H1 (cell line): Measurements from ENCODE around the gene FARS2. TPM values are rescaled to one million over a fixed set of nuclear protein-coding genes. Genes with fewer than 3 reads are reported as not detected.

ENCODE experiments used
- CTCF ChIA-PET: fragments of 300-600 bp; sonication (Branson Sonifier 250); formaldehyde crosslinking; loops from one replicate; lab custom pipeline; 2021; ENCODE audit not compliant: partially characterized antibody; lab: Charles Lee
- POLR2A ChIA-PET: fragments of 300-600 bp; sonication (Branson Sonifier 250); formaldehyde crosslinking; loops from one replicate; lab custom pipeline; 2021; ENCODE audit warnings: inconsistent platforms; ENCODE audit not compliant: partially characterized antibody; lab: Charles Lee
- DNase-seq, 2 experiments: peaks; one replicate each; pipeline versions ENCODE4 v3.0.0 to v3.0.0-alpha.2; 2010 to 2022; ENCODE audit warnings: low spot score in 2 of 2, low read depth in 1 of 2, mixed read lengths in 1 of 2
- FAIRE-seq: peaks from 2 replicates; lab custom pipeline; 2011; peaks lifted over from hg19 to GRCh38; lab: Jason Lieb, UNC
- H2AFZ ChIP-seq: 2 replicates; pipeline ENCODE4 v1.8.1; 2012; ENCODE audit warnings: low read length, inconsistent platforms
- H2AK5ac ChIP-seq: 2 replicates; pipeline ENCODE4 v1.6.1; 2013; ENCODE audit warnings: low read depth, low read length
- H2BK120ac ChIP-seq: replicated peaks from 2 replicates; pipeline ENCODE3; 2013; ENCODE audit warnings: low read depth, low read length, inconsistent platforms
- H2BK12ac ChIP-seq: 2 replicates; pipeline ENCODE4 v1.6.1; 2013; ENCODE audit warnings: low read depth, low read length
- H2BK15ac ChIP-seq: 2 replicates; pipeline ENCODE4 v1.6.1; 2013; ENCODE audit warnings: low read length
- H2BK20ac ChIP-seq: 2 replicates; pipeline ENCODE4 v1.6.1; 2013; ENCODE audit warnings: low read length
- H2BK5ac ChIP-seq: 2 replicates; pipeline ENCODE4 v1.6.1; 2013; ENCODE audit warnings: low read depth, low read length
- H3K14ac ChIP-seq: 2 replicates; pipeline ENCODE4 v1.6.1; 2013; ENCODE audit warnings: inconsistent platforms; ENCODE audit not compliant: insufficient read length
- H3K18ac ChIP-seq: 2 replicates; pipeline ENCODE4 v1.6.1; 2013; ENCODE audit warnings: low read length; ENCODE audit errors: extremely low read depth
- H3K23ac ChIP-seq: 2 replicates; pipeline ENCODE4 v1.6.1; 2013; ENCODE audit warnings: inconsistent platforms; ENCODE audit not compliant: insufficient read length
- H3K23me2 ChIP-seq: 2 replicates; pipeline ENCODE4 v1.6.1; 2013; ENCODE audit warnings: low read depth, low read length
- H3K27ac ChIP-seq: 2 replicates; pipeline ENCODE4 v1.6.1; 2011; ENCODE audit warnings: low read depth, low read length, inconsistent platforms
- H3K27me3 ChIP-seq, 4 experiments: replicated peaks in 1 of 4; 1 replicate in 1 of 4; 2 replicates in 3 of 4; pipeline versions ENCODE4 v1.6.1 to v1.8.1; 2011 to 2013; ENCODE audit warnings: low read length in 3 of 4, mild to moderate bottlenecking in 3 of 4, inconsistent platforms in 2 of 4, mixed read lengths in 2 of 4, moderate library complexity in 1 of 4; ENCODE audit not compliant: control insufficient read depth in 3 of 4, insufficient read depth in 3 of 4; ENCODE audit errors: extremely low read depth in 1 of 4
- H3K36me3 ChIP-seq, 4 experiments: 2 replicates each; pipeline versions ENCODE4 v1.6.1 to v1.8.1; 2011 to 2013; ENCODE audit warnings: mild to moderate bottlenecking in 4 of 4, low read length in 3 of 4, moderate library complexity in 2 of 4, control low read depth in 1 of 4, inconsistent platforms in 1 of 4; ENCODE audit not compliant: insufficient read depth in 4 of 4, control insufficient read depth in 2 of 4
- H3K4ac ChIP-seq: replicated peaks from 2 replicates; pipeline ENCODE3; 2013; ENCODE audit warnings: low read length, low read depth, mixed read lengths, inconsistent platforms; ENCODE audit not compliant: insufficient read length
- H3K4me1 ChIP-seq, 4 experiments: replicated peaks in 1 of 4; 1 replicate in 1 of 4; 2 replicates in 3 of 4; pipeline versions ENCODE4 v1.6.1 to v1.8.1; 2011 to 2013; ENCODE audit warnings: low read length in 3 of 4, inconsistent platforms in 2 of 4, mixed read lengths in 1 of 4; ENCODE audit not compliant: insufficient read depth in 4 of 4, control insufficient read depth in 3 of 4
- H3K4me2 ChIP-seq, 2 experiments: 2 replicates each; pipeline versions ENCODE4 v1.6.1 to v1.8.1; 2011 to 2013; ENCODE audit warnings: low read depth in 2 of 2, low read length in 2 of 2, control low read depth in 1 of 2, inconsistent platforms in 1 of 2, mild to moderate bottlenecking in 1 of 2; ENCODE audit not compliant: insufficient read depth in 1 of 2
- H3K4me3 ChIP-seq, 4 experiments: fragments of 200-600, 300-600 bp in 1 of 4; sonication (generic), shearing (Covaris generic), sonication (Bioruptor Twin) in 1 of 4; 2 replicates each; pipeline versions ENCODE4 v1.5.1 to v1.8.1; 2011 to 2016; ENCODE audit warnings: low read length in 4 of 4, low read depth in 3 of 4, control low read depth in 2 of 4, inconsistent platforms in 2 of 4, mild to moderate bottlenecking in 2 of 4, mixed read lengths in 1 of 4, moderate library complexity in 1 of 4; ENCODE audit not compliant: insufficient read depth in 2 of 4; ENCODE audit errors: extremely low read depth in 1 of 4
- H3K56ac ChIP-seq: replicated peaks from 2 replicates; pipeline ENCODE3; 2013; ENCODE audit warnings: low read depth, mild to moderate bottlenecking, mixed read lengths, low read length, inconsistent platforms; ENCODE audit not compliant: insufficient read length
- H3K79me1 ChIP-seq: 2 replicates; pipeline ENCODE4 v1.6.1; 2013; ENCODE audit warnings: low read depth, low read length, control low read depth
- H3K79me2 ChIP-seq, 2 experiments: 2 replicates each; pipeline versions ENCODE4 v1.6.1 to v1.8.1; 2012 to 2013; ENCODE audit warnings: low read length in 2 of 2, mild to moderate bottlenecking in 2 of 2, inconsistent platforms in 1 of 2; ENCODE audit not compliant: insufficient read depth in 2 of 2, control insufficient read depth in 1 of 2
- H3K9ac ChIP-seq, 4 experiments: replicated peaks in 1 of 4; 1 replicate in 1 of 4; 2 replicates in 3 of 4; pipeline versions ENCODE4 v1.6.1 to v1.8.1; 2011 to 2013; ENCODE audit warnings: low read depth in 3 of 4, low read length in 3 of 4, control low read depth in 2 of 4, mild to moderate bottlenecking in 2 of 4, moderate library complexity in 2 of 4, inconsistent platforms in 1 of 4; ENCODE audit errors: extremely low read depth in 1 of 4
- H3K9me3 ChIP-seq, 2 experiments: 2 replicates each; pipeline versions ENCODE4 v1.6.1 to v1.8.1; 2012 to 2013; ENCODE audit warnings: mild to moderate bottlenecking in 2 of 2, moderate library complexity in 2 of 2, control low read depth in 1 of 2, inconsistent platforms in 1 of 2, low read depth in 1 of 2, low read length in 1 of 2, mixed read lengths in 1 of 2; ENCODE audit not compliant: insufficient read depth in 2 of 2
- H4K20me1 ChIP-seq, 2 experiments: replicated peaks in 1 of 2; 2 replicates each; pipeline versions ENCODE3 to v1.8.1; 2011 to 2013; ENCODE audit warnings: inconsistent platforms in 2 of 2, low read length in 2 of 2, mild to moderate bottlenecking in 1 of 2; ENCODE audit not compliant: insufficient read depth in 2 of 2, control insufficient read depth in 1 of 2
- H4K5ac ChIP-seq: 2 replicates; pipeline ENCODE4 v1.6.1; 2013; ENCODE audit warnings: low read length, low read depth, mixed read lengths, inconsistent platforms; ENCODE audit not compliant: insufficient read length
- H4K8ac ChIP-seq: 2 replicates; pipeline ENCODE4 v1.8.0; 2013; ENCODE audit warnings: mild to moderate bottlenecking, moderate library complexity, low read length, inconsistent platforms; ENCODE audit not compliant: insufficient read depth; ENCODE audit errors: extremely low read depth
- H4K91ac ChIP-seq: replicated peaks from 2 replicates; pipeline ENCODE3; 2013; ENCODE audit warnings: low read length, mixed read lengths, inconsistent platforms; ENCODE audit not compliant: insufficient read length
- YY1 ChIP-seq: IDR thresholded peaks from 2 replicates; pipeline ENCODE4 v1.6.1; 2011; ENCODE audit warnings: low read depth, mild to moderate bottlenecking, low read length
- WGBS, 2 experiments: shearing (Covaris generic) in 1 of 2; methylation state at CpG; one replicate each; pipeline versions ENCODE4 v1.1.6 to v1.1.7; 2013 to 2015; ENCODE audit warnings: low lambda C conversion rate in 2 of 2, mixed read lengths in 2 of 2, inconsistent platforms in 1 of 2, low coverage in 1 of 2, missing lambda C conversion rate in 1 of 2; ENCODE audit not compliant: insufficient replicate concordance in 2 of 2, insufficient coverage in 1 of 2, insufficient read length in 1 of 2; ENCODE audit errors: extremely low coverage in 1 of 2, missing lambda C conversion rate in 1 of 2; 5-methylcytosine and 5-hydroxymethylcytosine counted together
- polyA plus RNA-seq, 7 experiments: library from polyadenylated mRNA; depleted of rRNA in 3 of 7; stranded (reverse) in 5 of 7; unstranded in 2 of 7; fragments of >200 nt in 5 of 7; fragments of 200-250 nt in 2 of 7; gene quantifications; 1 replicate in 5 of 7; 2 replicates in 1 of 7; 4 replicates in 1 of 7; pipeline versions ENCODE4 v1.2.1 to v1.2.3, GENCODE V29; 2011 to 2013; ENCODE audit warnings: missing spikeins in 2 of 7, mixed read lengths in 2 of 7
- total RNA-seq: library from RNA; stranded (reverse); fragmentation: NEBNext Ultra II Directional; extraction: Animal tissue kit (Norgen Biotek cat#: 25700); gene quantifications from 2 replicates; pipeline ENCODE4 v1.2.1, GENCODE V29; 2021

The FARS2 gene
- total and polyA plus RNA-seq, 2 of the 8 experiments (the other 6 are each of a cell fraction or from before 2014, with no cell fraction given) = 11.7 to 14.4 TPM

DNA sequence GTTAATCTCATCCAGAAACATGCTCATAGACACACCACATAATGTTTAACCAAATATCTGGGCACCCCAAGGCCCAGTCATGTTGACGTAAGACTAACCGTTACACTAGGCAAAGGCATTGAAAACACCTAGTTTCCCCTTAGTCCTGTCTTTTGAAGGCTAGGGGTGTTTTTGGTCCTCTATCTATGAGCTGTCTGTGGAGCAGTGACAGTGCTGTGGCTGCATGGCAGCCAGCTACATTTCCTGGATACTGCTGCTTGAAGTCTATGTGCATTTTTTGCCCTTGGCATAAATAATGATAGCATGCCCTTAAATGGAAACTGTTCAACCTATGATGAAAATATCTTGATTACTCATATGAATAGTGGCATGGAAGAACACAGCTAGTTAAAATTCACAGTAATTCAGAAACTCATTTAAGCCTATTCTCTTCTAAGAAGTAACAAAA lies 18.6 kb downstream of the FARS2 start:
- Histone ChIP-seq H3K9ac (no peak overlapping the region), H3K9me3 (no peaks in the 10 kb centered on the region), H4K8ac (no peak overlapping the region), H3K36me3 (no peaks in the 10 kb centered on the region), H2AFZ (no peak overlapping the region), H3K4ac (no peak overlapping the region), H2BK5ac (no peak overlapping the region), H3K4me1 (peaks cover 0 to 12% (median 3%) of the 10 kb centered on the region in 4 experiments; a peak in 3 of 7 replicates), H2BK120ac (no peak overlapping the region), H3K79me2 (peaks cover 0 to 4% of the 10 kb centered on the region in 2 experiments; a peak in 1 of 4 replicates), H3K4me2 (no peak overlapping the region), H4K5ac (no peak overlapping the region), H4K20me1 (no peaks in the 10 kb centered on the region), H3K23ac (no peak overlapping the region), H3K27ac (no peak overlapping the region), H3K27me3 (no peaks in the 10 kb centered on the region), H3K4me3 (no peak overlapping the region), H4K91ac (no peak overlapping the region), H3K79me1 (peaks cover 5% of the 10 kb centered on the region; the same call in 1 of the 2 replicates), H3K56ac (no peak overlapping the region), H2AK5ac (no peak overlapping the region), H3K14ac (no peak overlapping the region), H2BK20ac (no peak overlapping the region), H3K23me2 (no peaks in the 10 kb centered on the region), H2BK15ac (no peak overlapping the region), H2BK12ac (no peak overlapping the region), H3K18ac (no peak overlapping the region)
- POLR2A ChIA-PET = interaction anchor here (0.8 to 3.4 kb wide), 3 partner anchors 9 to 44 kb away, joined by 3 to 13 read pairs (median 5); partner anchors contain the start of genes FARS2 and LYRM4
- DNase-seq (no peak), FAIRE-seq (no peak)
- CTCF ChIA-PET = interaction anchor here (0.6 to 1.6 kb wide), 3 partner anchors 18 to 116 kb away, joined by 3 to 5 read pairs (median 3); no protein-coding TSS in a partner anchor
- 93% methylated on average over 2 of the region's 2 CpGs; no CpG with 5 or more reads in 1 of the 2 experiments for WGBS, 2 experiments
- TF ChIP-seq YY1 = no peak
